CD4-positive, alpha-beta T cell treated with Interleukin-21 for 1 hour (primary cell): Measurements from ENCODE around the gene SALL1.

Source experiments
- DNase-seq: peaks from one replicate; pipeline ENCODE4 v3.0.0-alpha.2; 2020

The SALL1 gene

GRCh38 chr16:51155820-51156806, 5.0 kb upstream of the SALL1 start:
- no peak for DNase-seq

GRCh38 chr16:51155199-51155607, 4.1 kb upstream of the SALL1 start:
- no peak for DNase-seq

GRCh38 chr16:51154271-51155171, 3.5 kb upstream of the SALL1 start:
- DNase-seq: no peak

- DNase-seq: no peak
Observed at GRCh38 chr16:51153577-51154031, 2.5 kb upstream of the SALL1 start.

GRCh38 chr16:51152691-51153576, 1.9 kb upstream of the SALL1 start:
- DNase-seq: no peak

- no peak for DNase-seq
Observed at GRCh38 chr16:51151961-51152663, 1.0 kb upstream of the SALL1 start.

GRCh38 chr16:51151435-51151960, 428 bp upstream of the SALL1 start:
- DNase-seq: no peak

GRCh38 chr16:51150165-51150887, 744 bp downstream of the SALL1 start:
- no peak for DNase-seq

GRCh38 chr16:51149721-51150164, 1.3 kb downstream of the SALL1 start:
- DNase-seq: no peak

- no peak for DNase-seq
Observed at GRCh38 chr16:51149251-51149661, 1.8 kb downstream of the SALL1 start.

- DNase-seq: no peak
Observed at GRCh38 chr16:51148678-51149228, 2.3 kb downstream of the SALL1 start.

- no peak for DNase-seq
Observed at GRCh38 chr16:51147776-51148677, 3.0 kb downstream of the SALL1 start.

GRCh38 chr16:51146256-51146924, 4.7 kb downstream of the SALL1 start:
- DNase-seq: no peak

GRCh38 chr16:51144203-51144602, 6.9 kb downstream of the SALL1 start:
- DNase-seq: no peak

GRCh38 chr16:51143196-51143977, 7.7 kb downstream of the SALL1 start:
- no peak for DNase-seq

- DNase-seq: no peak
Observed at GRCh38 chr16:51141541-51141940, 9.5 kb downstream of the SALL1 start.

GRCh38 chr16:51141106-51141505, 10.0 kb downstream of the SALL1 start:
- no peak for DNase-seq

GRCh38 chr16:51140112-51140511, 11.0 kb downstream of the SALL1 start:
- no peak for DNase-seq
